NCI-H774 (cell line): Measurements from ENCODE around the gene GOLGA7B.
A peak's percentile ranks its signal among the peaks of the same experiment; 100 is the strongest.
"Not testable (repeated sequence)": the region's sequence is repeated elsewhere in the genome, so short reads cannot be mapped to it uniquely, and the experiment has no call there.

Experiments
- DNase-seq: peaks from one replicate; lab custom pipeline; 2025; lab: John Stamatoyannopoulos, UW

The GOLGA7B gene

GRCh38 chr10:97831259-97831658, 18.4 kb upstream of the GOLGA7B start:
- DNase-seq, result no peak

GRCh38 chr10:97836446-97836845, 13.2 kb upstream of the GOLGA7B start:
- DNase-seq, result no peak

GRCh38 chr10:97838091-97838490, 11.6 kb upstream of the GOLGA7B start:
- no peak for DNase-seq

- DNase-seq, result not testable (repeated sequence)
Measured at GRCh38 chr10:97841166-97841565, 8.5 kb upstream of the GOLGA7B start.

- not testable (repeated sequence) for DNase-seq
Measured at GRCh38 chr10:97842114-97842513, 7.5 kb upstream of the GOLGA7B start.

GRCh38 chr10:97842656-97843280, 6.9 kb upstream of the GOLGA7B start:
- no peak for DNase-seq

- no peak for DNase-seq
Measured at GRCh38 chr10:97843281-97843671, 6.4 kb upstream of the GOLGA7B start.

GRCh38 chr10:97843972-97844371, 5.7 kb upstream of the GOLGA7B start:
- DNase-seq, result not testable (repeated sequence)

GRCh38 chr10:97844678-97845077, 5.0 kb upstream of the GOLGA7B start:
- DNase-seq, result no peak

- peak; percentile 44 for DNase-seq
Measured at GRCh38 chr10:97849103-97849686, 448 bp upstream of the GOLGA7B start.

- no peak for DNase-seq
Measured at GRCh38 chr10:97850446-97850845, 803 bp downstream of the GOLGA7B start.

GRCh38 chr10:97851341-97852001, 1.8 kb downstream of the GOLGA7B start:
- DNase-seq, result no peak

- no peak for DNase-seq
Measured at GRCh38 chr10:97852277-97852676, 2.6 kb downstream of the GOLGA7B start.

GRCh38 chr10:97852840-97853405, 3.3 kb downstream of the GOLGA7B start:
- DNase-seq, result no peak

GRCh38 chr10:97854743-97855142, 5.1 kb downstream of the GOLGA7B start:
- DNase-seq, result no peak

GRCh38 chr10:97858001-97858439, 8.4 kb downstream of the GOLGA7B start:
- DNase-seq, result no peak

- no peak for DNase-seq
Measured at GRCh38 chr10:97861097-97861750, 11.6 kb downstream of the GOLGA7B start.

- no peak for DNase-seq
Measured at GRCh38 chr10:97861924-97862323, 12.3 kb downstream of the GOLGA7B start.

GRCh38 chr10:97863808-97864207, 14.2 kb downstream of the GOLGA7B start:
- DNase-seq, result no peak

- no peak for DNase-seq
Measured at GRCh38 chr10:97865488-97865887, 15.8 kb downstream of the GOLGA7B start.

- DNase-seq, result no peak
Measured at GRCh38 chr10:97866524-97867219, 17.0 kb downstream of the GOLGA7B start.

GRCh38 chr10:97867220-97867800, 17.7 kb downstream of the GOLGA7B start:
- no peak for DNase-seq
